DND-41 (cell line): ENCODE measurements around the gene GPR68.
"Not testable (repeated sequence)": the region's sequence is repeated elsewhere in the genome, so short reads cannot be mapped to it uniquely, and the experiment has no call there.

Source experiments
- ATAC-seq: fragments of 200-7000 bp; cut with Tn5 transposase; 3 replicates; pipeline ENCODE4 v1.9.1; 2021; ENCODE audit warnings: low read depth; ENCODE audit not compliant: insufficient read depth
- DNase-seq: peaks from one replicate; pipeline ENCODE4 v3.0.0-alpha.2; 2020
- H2AFZ ChIP-seq: 2 replicates; pipeline ENCODE4 v1.6.0; 2012; ENCODE audit warnings: low read depth, low read length
- H3K27ac ChIP-seq: 2 replicates; pipeline ENCODE4 v1.5.1; 2012; ENCODE audit warnings: low read length, inconsistent platforms
- H3K27me3 ChIP-seq: fragments of 200-600 bp; sonication (generic); 2 replicates; pipeline ENCODE4 v1.6.0; 2012; ENCODE audit warnings: low read length, mild to moderate bottlenecking, inconsistent platforms; ENCODE audit not compliant: insufficient read depth, poor library complexity
- H3K36me3 ChIP-seq: 2 replicates; pipeline ENCODE4 v1.5.1; 2012; ENCODE audit warnings: low read length, inconsistent platforms; ENCODE audit not compliant: insufficient read depth
- H3K4me1 ChIP-seq: 2 replicates; pipeline ENCODE4 v1.5.1; 2012; ENCODE audit warnings: mild to moderate bottlenecking, low read length; ENCODE audit not compliant: insufficient read depth
- H3K4me2 ChIP-seq: 2 replicates; pipeline ENCODE4 v1.6.0; 2012; ENCODE audit warnings: mild to moderate bottlenecking, moderate library complexity, low read length, inconsistent platforms; ENCODE audit not compliant: insufficient read depth
- H3K4me3 ChIP-seq, 2 experiments: fragments of 200-600 bp in 1 of 2; shearing (Covaris generic) in 1 of 2; 2 replicates each; pipeline ENCODE4 v1.5.1; 2012 to 2016; ENCODE audit warnings: inconsistent platforms in 2 of 2, low read length in 2 of 2, mild to moderate bottlenecking in 2 of 2, low read depth in 1 of 2, moderate library complexity in 1 of 2
- H3K79me2 ChIP-seq: 2 replicates; pipeline ENCODE4 v1.6.0; 2012; ENCODE audit warnings: low read length, inconsistent platforms; ENCODE audit not compliant: insufficient read depth
- H3K9ac ChIP-seq: 2 replicates; pipeline ENCODE4 v1.6.0; 2012; ENCODE audit warnings: low read depth, mild to moderate bottlenecking, inconsistent platforms, low read length, moderate library complexity
- H3K9me3 ChIP-seq: 2 replicates; pipeline ENCODE4 v1.5.1; 2012; ENCODE audit warnings: low read length, moderate library complexity, mild to moderate bottlenecking, inconsistent platforms; ENCODE audit not compliant: insufficient read depth, severe bottlenecking
- H4K20me1 ChIP-seq: 2 replicates; pipeline ENCODE4 v1.6.0; 2012; ENCODE audit warnings: low read length; ENCODE audit not compliant: insufficient read depth
- CTCF ChIP-seq: IDR thresholded peaks from 2 replicates; pipeline ENCODE4 v1.5.1; 2012; ENCODE audit warnings: borderline replicate concordance, low read length, moderate library complexity, mild to moderate bottlenecking; ENCODE audit not compliant: poor library complexity, severe bottlenecking; ENCODE audit errors: extremely low read depth
- EZH2 ChIP-seq: IDR thresholded peaks from 3 replicates; pipeline ENCODE4 v1.6.1; 2012; ENCODE audit warnings: borderline replicate concordance, low read depth, mild to moderate bottlenecking, moderate library complexity, low read length, inconsistent platforms; ENCODE audit not compliant: severe bottlenecking

GPR68 gene

GRCh38 chr14:91187271-91187670 is 57.2 kb downstream of the GPR68 start:
- Histone ChIP-seq H3K36me3 (peaks cover 76% of the 10 kb centered on the region), H3K4me2 (no peak overlapping the region), H2AFZ (no peak overlapping the region), H3K79me2 (no peaks in the 10 kb centered on the region), H3K9me3 (no peaks in the 10 kb centered on the region), H4K20me1 (no peaks in the 10 kb centered on the region), H3K9ac (no peak overlapping the region), H3K4me1 (no peaks in the 10 kb centered on the region), H3K27me3 (no peaks in the 10 kb centered on the region), H3K27ac (no peak overlapping the region), H3K4me3 (no peak overlapping the region)
- DNase-seq (no peak), ATAC-seq (no peak)
- TF ChIP-seq EZH2: no peak

GRCh38 chr14:91186515-91187066 is 57.9 kb downstream of the GPR68 start:
- Histone ChIP-seq H2AFZ (no peak overlapping the region), H3K4me3 (no peak overlapping the region), H3K36me3 (peaks cover 73% of the 10 kb centered on the region), H4K20me1 (no peaks in the 10 kb centered on the region), H3K27me3 (no peaks in the 10 kb centered on the region), H3K27ac (no peak overlapping the region), H3K4me1 (no peaks in the 10 kb centered on the region), H3K9me3 (no peaks in the 10 kb centered on the region), H3K9ac (no peak overlapping the region), H3K79me2 (no peaks in the 10 kb centered on the region), H3K4me2 (no peak overlapping the region)
- no peak for TF ChIP-seq EZH2
- ATAC-seq (no peak), DNase-seq (no peak)

GRCh38 chr14:91185721-91186120 is 58.8 kb downstream of the GPR68 start:
- peaks cover 72% of the 10 kb centered on the region for H3K36me3 ChIP-seq
- H3K9ac ChIP-seq: no peak overlapping the region
- H3K9me3 ChIP-seq: no peaks in the 10 kb centered on the region
- no peak for ATAC-seq
- H3K79me2 ChIP-seq: no peaks in the 10 kb centered on the region
- no peak for DNase-seq
- no peak for TF ChIP-seq EZH2
- TF ChIP-seq CTCF: no peak
- H3K27me3 ChIP-seq: no peaks in the 10 kb centered on the region
- H3K27ac ChIP-seq: no peak overlapping the region
- no peak overlapping the region for H3K4me2 ChIP-seq
- H3K4me3 ChIP-seq: no peak overlapping the region
- no peaks in the 10 kb centered on the region for H4K20me1 ChIP-seq
- H3K4me1 ChIP-seq: no peaks in the 10 kb centered on the region
- no peak overlapping the region for H2AFZ ChIP-seq

- H3K4me3 ChIP-seq: no peak overlapping the region
- H3K27me3 ChIP-seq: no peaks in the 10 kb centered on the region
- no peaks in the 10 kb centered on the region for H3K79me2 ChIP-seq
- DNase-seq (no peak), ATAC-seq (no peak)
- H4K20me1 ChIP-seq: no peaks in the 10 kb centered on the region
- H3K27ac ChIP-seq: no peak overlapping the region
- no peak overlapping the region for H2AFZ ChIP-seq
- no peaks in the 10 kb centered on the region for H3K4me1 ChIP-seq
- peaks cover 70% of the 10 kb centered on the region for H3K36me3 ChIP-seq
- no peak overlapping the region for H3K9ac ChIP-seq
- no peak for TF ChIP-seq EZH2
- no peak for TF ChIP-seq CTCF
- H3K9me3 ChIP-seq: no peaks in the 10 kb centered on the region
- H3K4me2 ChIP-seq: no peak overlapping the region
Measured at GRCh38 chr14:91184559-91184958, 59.9 kb downstream of the GPR68 start.

GRCh38 chr14:91182753-91183152 is 61.8 kb downstream of the GPR68 start:
- H2AFZ ChIP-seq, ATAC-seq, H3K4me1 ChIP-seq, H3K4me2 ChIP-seq, H4K20me1 ChIP-seq, H3K27me3 ChIP-seq, H3K4me3 ChIP-seq, H3K9ac ChIP-seq, H3K79me2 ChIP-seq, H3K27ac ChIP-seq, H3K9me3 ChIP-seq, DNase-seq: not testable (repeated sequence)
- peaks cover 65% of the 10 kb centered on the region for H3K36me3 ChIP-seq
